SK-N-SH treated with all-trans-retinoic acid at 6 μM for 48 hours (cell line): ENCODE measurements around the gene RAB31.

ENCODE experiments used
- ATAC-seq: fragments of 200-7000 bp; cut with Tn5 transposase; 3 replicates; pipeline ENCODE4 v1.9.1; 2020; ENCODE audit warnings: mild to moderate bottlenecking, moderate library complexity
- ARNTL ChIP-seq: fragments of 450-650 bp; formaldehyde crosslinking; IDR thresholded peaks from 2 replicates; pipeline ENCODE4 v1.5.0; 2020; ENCODE audit warnings: low read depth, mild to moderate bottlenecking, moderate library complexity, borderline replicate concordance
- CREB5 ChIP-seq: fragments of 250-450 bp; sonication (Bioruptor Pico); IDR thresholded peaks from 2 replicates; pipeline ENCODE4 v1.5.1; 2020; ENCODE audit warnings: low read depth, mild to moderate bottlenecking, moderate library complexity
- CSDC2 ChIP-seq: fragments of 250-450 bp; sonication (Bioruptor Pico); IDR thresholded peaks from 2 replicates; pipeline ENCODE4 v1.5.0; 2020; ENCODE audit warnings: mild to moderate bottlenecking, moderate library complexity
- ESRRG ChIP-seq: fragments of 250-450 bp; sonication (Bioruptor Pico); IDR thresholded peaks from 2 replicates; pipeline ENCODE4 v1.6.1; 2021; ENCODE audit warnings: mild to moderate bottlenecking
- GLIS3 ChIP-seq: fragments of 250-450 bp; sonication (Bioruptor Pico); IDR thresholded peaks from 2 replicates; pipeline ENCODE4 v1.5.0; 2020; ENCODE audit warnings: mild to moderate bottlenecking, moderate library complexity
- ISL1 ChIP-seq: fragments of 250-450 bp; sonication (Bioruptor Pico); IDR thresholded peaks from 2 replicates; pipeline ENCODE4 v2.1.2; 2022; ENCODE audit warnings: mild to moderate bottlenecking, moderate library complexity
- OSR1 ChIP-seq: fragments of 250-450 bp; sonication (Bioruptor Pico); IDR thresholded peaks from 2 replicates; pipeline ENCODE4 v1.8.0; 2022; ENCODE audit warnings: moderate library complexity, mild to moderate bottlenecking, inconsistent platforms
- PATZ1 ChIP-seq: fragments of 250-450 bp; sonication (Bioruptor Pico); IDR thresholded peaks from 2 replicates; pipeline ENCODE4 v1.8.0; 2020; ENCODE audit warnings: mild to moderate bottlenecking, moderate library complexity, borderline replicate concordance
- PPARA ChIP-seq: fragments of 250-450 bp; sonication (Bioruptor Pico); IDR thresholded peaks from 2 replicates; pipeline ENCODE4 v1.5.0; 2020; ENCODE audit warnings: mild to moderate bottlenecking, borderline replicate concordance
- RARB ChIP-seq: fragments of 250-450 bp; sonication (Bioruptor Pico); IDR thresholded peaks from 2 replicates; pipeline ENCODE4 v1.8.0; 2021; ENCODE audit warnings: mild to moderate bottlenecking, moderate library complexity
- TOX ChIP-seq: fragments of 250-450 bp; sonication (Bioruptor Pico); IDR thresholded peaks from 2 replicates; pipeline ENCODE4 v1.8.0; 2021; ENCODE audit warnings: mild to moderate bottlenecking, moderate library complexity, borderline replicate concordance
- TSHZ2 ChIP-seq: fragments of 250-450 bp; sonication (Bioruptor Pico); IDR thresholded peaks from 2 replicates; pipeline ENCODE4 v1.5.0; 2020; ENCODE audit warnings: mild to moderate bottlenecking, moderate library complexity
- ZC3H10 ChIP-seq: fragments of 250-450 bp; sonication (Bioruptor Pico); IDR thresholded peaks from 2 replicates; pipeline ENCODE4 v1.5.1; 2021; ENCODE audit warnings: mild to moderate bottlenecking, moderate library complexity
- ZFP3 ChIP-seq: fragments of 250-450 bp; sonication (Bioruptor Pico); IDR thresholded peaks from 2 replicates; pipeline ENCODE4 v1.5.0; 2020; ENCODE audit warnings: mild to moderate bottlenecking, moderate library complexity
- ZFP30 ChIP-seq: fragments of 450-650 bp; formaldehyde crosslinking; IDR thresholded peaks from 2 replicates; pipeline ENCODE4 v1.5.0; 2022; ENCODE audit warnings: mild to moderate bottlenecking, moderate library complexity
- ZNF565 ChIP-seq: fragments of 450-650 bp; formaldehyde crosslinking; conservative IDR thresholded peaks from 2 replicates; pipeline ENCODE4 v1.5.0; 2020; ENCODE audit warnings: low read depth, mild to moderate bottlenecking, moderate library complexity
- ZNF70 ChIP-seq: fragments of 450-650 bp; formaldehyde crosslinking; IDR thresholded peaks from 2 replicates; pipeline ENCODE4 v1.5.0; 2020; ENCODE audit warnings: mild to moderate bottlenecking, moderate library complexity

The RAB31 gene

GRCh38 chr18:9884532-9885140 is 176.5 kb downstream of the RAB31 start:
- ATAC-seq, result no peak
- TF ChIP-seq ZNF70 (CRISPR knock-in tag) (no peak), TSHZ2 (CRISPR knock-in tag) (no peak), ARNTL (no peak), ZC3H10 (CRISPR knock-in tag) (no peak), PATZ1 (CRISPR knock-in tag) (no peak), OSR1 (CRISPR knock-in tag) (no peak)

GRCh38 chr18:9885170-9886004 is 177.3 kb downstream of the RAB31 start, which contains the start of gene TXNDC2:
Gene TXNDC2, plus strand, starts transcription at chr18:9885973. Its CDS starts 708 bp downstream, at chr18:9886681.
- ATAC-seq, result no peak

GRCh38 chr18:9886005-9886348 is 177.9 kb downstream of the RAB31 start:
- ATAC-seq, result no peak

More at GRCh38 chr18:9885170-9886004, 177.3 kb downstream of the RAB31 start, which contains the start of gene TXNDC2:
- no peak for TF ChIP-seq GLIS3 (CRISPR knock-in tag)
- no peak for TF ChIP-seq CSDC2 (CRISPR knock-in tag)

GRCh38 chr18:9887992-9888391 is 179.9 kb downstream of the RAB31 start:
- ATAC-seq, result no peak
- no peak for TF ChIP-seq ZFP3
- TF ChIP-seq GLIS3 (CRISPR knock-in tag), result no peak
- TF ChIP-seq ISL1 (CRISPR knock-in tag), result no peak
- TF ChIP-seq ZC3H10 (CRISPR knock-in tag), result no peak
- no peak for TF ChIP-seq ZFP30 (CRISPR knock-in tag)
- no peak for TF ChIP-seq ZNF565
- no peak for TF ChIP-seq TOX (CRISPR knock-in tag)

More at GRCh38 chr18:9886005-9886348, 177.9 kb downstream of the RAB31 start:
- no peak for TF ChIP-seq ZC3H10 (CRISPR knock-in tag)
- no peak for TF ChIP-seq PATZ1 (CRISPR knock-in tag)
- TF ChIP-seq CSDC2 (CRISPR knock-in tag), result no peak
- TF ChIP-seq RARB, result no peak
- TF ChIP-seq TOX (CRISPR knock-in tag), result no peak

- TF ChIP-seq ZC3H10 (CRISPR knock-in tag) (no peak), ARNTL (no peak), PPARA (no peak), TOX (CRISPR knock-in tag) (no peak), ZNF70 (CRISPR knock-in tag) (no peak), CSDC2 (CRISPR knock-in tag) (no peak), OSR1 (CRISPR knock-in tag) (no peak), ZFP3 (no peak), CREB5 (no peak), ISL1 (CRISPR knock-in tag) (no peak), GLIS3 (CRISPR knock-in tag) (no peak), PATZ1 (CRISPR knock-in tag) (no peak), ESRRG (CRISPR knock-in tag) (no peak), ZFP30 (CRISPR knock-in tag) (no peak)
- ATAC-seq, result no peak
Measured at GRCh38 chr18:9890196-9890595, 182.1 kb downstream of the RAB31 start.
